Measurements from ENCODE around the gene ABCD3. TPM values are rescaled to one million over a fixed set of nuclear protein-coding genes. Genes with fewer than 3 reads are reported as not detected.
A peak's percentile ranks its signal among the peaks of the same experiment; 100 is the strongest.

Gene ABCD3
- total and polyA plus RNA-seq, 2 of the 13 experiments (the other 11 are each of a cell fraction or from before 2014, with no cell fraction given): 27.5 to 166 TPM

DNA sequence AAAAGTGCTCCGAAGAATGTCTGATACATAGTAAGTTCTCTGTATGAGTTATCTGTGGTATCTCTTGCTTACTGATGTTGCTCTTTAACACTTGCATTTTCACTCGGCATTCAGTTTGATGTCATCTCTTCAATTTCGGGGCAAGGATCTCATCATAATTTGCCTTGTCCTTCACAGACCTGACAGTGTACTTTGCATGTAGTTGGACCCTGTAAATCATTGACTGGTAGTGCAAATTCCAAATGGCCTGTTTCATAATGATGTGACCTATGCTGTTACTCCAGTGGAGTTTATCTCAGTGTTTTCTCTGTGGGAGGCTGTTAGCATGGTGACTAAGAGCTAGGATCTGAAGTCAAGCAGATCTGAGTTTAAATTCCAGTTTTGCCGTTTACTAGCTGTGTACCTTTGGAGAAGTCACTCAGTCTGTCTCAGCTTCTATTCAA is 34.2 kb upstream of the ABCD3 start (continued):
- TF ChIP-seq, protein P1, sequence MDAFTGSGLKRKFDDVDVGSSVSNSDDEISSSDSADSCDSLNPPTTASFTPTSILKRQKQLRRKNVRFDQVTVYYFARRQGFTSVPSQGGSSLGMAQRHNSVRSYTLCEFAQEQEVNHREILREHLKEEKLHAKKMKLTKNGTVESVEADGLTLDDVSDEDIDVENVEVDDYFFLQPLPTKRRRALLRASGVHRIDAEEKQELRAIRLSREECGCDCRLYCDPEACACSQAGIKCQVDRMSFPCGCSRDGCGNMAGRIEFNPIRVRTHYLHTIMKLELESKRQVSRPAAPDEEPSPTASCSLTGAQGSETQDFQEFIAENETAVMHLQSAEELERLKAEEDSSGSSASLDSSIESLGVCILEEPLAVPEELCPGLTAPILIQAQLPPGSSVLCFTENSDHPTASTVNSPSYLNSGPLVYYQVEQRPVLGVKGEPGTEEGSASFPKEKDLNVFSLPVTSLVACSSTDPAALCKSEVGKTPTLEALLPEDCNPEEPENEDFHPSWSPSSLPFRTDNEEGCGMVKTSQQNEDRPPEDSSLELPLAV (CRISPR knock-in tag; conservative IDR thresholded peaks at IDR 0.05; ENCODE audit: low read depth): no peak
- TF ChIP-seq ZNF414 (CRISPR knock-in tag; IDR thresholded peaks at IDR 0.05): 0 out of 2 replicates have a peak, but pooled peaks have one; percentile 54
- TF ChIP-seq CHCHD3 (CRISPR knock-in tag; IDR thresholded peaks at IDR 0.05): no peak
- peak; percentile 71; the same call in 1 of the 2 replicates for TF ChIP-seq ZNF317 (CRISPR knock-in tag; IDR thresholded peaks at IDR 0.05)
- no peak for TF ChIP-seq ZNF747 (CRISPR knock-in tag; IDR thresholded peaks at IDR 0.05; ENCODE audit: borderline replicate concordance)
- no peak for TF ChIP-seq ZBTB7A (CRISPR knock-in tag; IDR thresholded peaks at IDR 0.05)
- TF ChIP-seq ZNF496 (CRISPR knock-in tag; IDR thresholded peaks at IDR 0.05; ENCODE audit: insufficient replicate concordance): no peak
- peak; percentile 75 for TF ChIP-seq ZGPAT (CRISPR knock-in tag; IDR thresholded peaks at IDR 0.05)
- peak; percentile 47; the same call in 1 of the 2 replicates for TF ChIP-seq ZNF362 (CRISPR knock-in tag; IDR thresholded peaks at IDR 0.05; ENCODE audit: borderline replicate concordance)
- no peak for TF ChIP-seq ZNF775 (CRISPR knock-in tag; IDR thresholded peaks at IDR 0.05; ENCODE audit: borderline replicate concordance)
- TF ChIP-seq MAFG (CRISPR knock-in tag; IDR thresholded peaks at IDR 0.05): no peak
- no peak for TF ChIP-seq ZNF724P (CRISPR knock-in tag; IDR thresholded peaks at IDR 0.05; ENCODE audit: borderline replicate concordance)
- no peak for TF ChIP-seq ATF5 (CRISPR knock-in tag; IDR thresholded peaks at IDR 0.05; ENCODE audit: low read depth)
- no peak for TF ChIP-seq ZNF484 (CRISPR knock-in tag; IDR thresholded peaks at IDR 0.05; ENCODE audit: borderline replicate concordance, low read depth)
- TF ChIP-seq ZNF616 (CRISPR knock-in tag; IDR thresholded peaks at IDR 0.05; ENCODE audit: low read depth): no peak
- no peak for TF ChIP-seq MXD3 (CRISPR knock-in tag; IDR thresholded peaks at IDR 0.05)

All from HepG2 (cell line).